CD4-positive, alpha-beta T cell (primary cell): Measurements from ENCODE around the gene NSD2. TPM values are rescaled to one million over a fixed set of nuclear protein-coding genes. Genes with fewer than 3 reads are reported as not detected.

Experiments used
- ATAC-seq: fragments of 200-7000 bp; cut with Tn5 transposase; one replicate; pipeline ENCODE4 v1.10.0; 2022; ENCODE audit warnings: mild to moderate bottlenecking; ENCODE audit not compliant: poor library complexity
- CTCF ChIA-PET: fragments of 350-600 bp; sonication (Branson Sonifier 250); formaldehyde crosslinking; loops from one replicate; lab custom pipeline; 2021; ENCODE audit warnings: antibody characterized with exemption, inconsistent platforms; lab: Charles Lee
- POLR2A ChIA-PET: fragments of 350-600 bp; sonication (Branson Sonifier 250); formaldehyde crosslinking; loops from one replicate; lab custom pipeline; 2021; ENCODE audit warnings: antibody characterized with exemption, inconsistent platforms; lab: Charles Lee
- DNase-seq, 14 experiments: peaks; one replicate each; pipeline ENCODE4 v3.0.0-alpha.2; 2013 to 2020; ENCODE audit warnings: mixed read lengths in 2 of 14
- H3K27ac ChIP-seq, 2 donors: one replicate each; pipeline versions ENCODE4 v1.5.1 to v1.7.0; 2013; ENCODE audit warnings: low read length in 2 of 2, low read depth in 1 of 2, mild to moderate bottlenecking in 1 of 2
- H3K27me3 ChIP-seq, 2 experiments: 1 replicate in 1 of 2; 2 replicates in 1 of 2; pipeline versions ENCODE4 v1.6.1 to v1.7.0; 2013; ENCODE audit warnings: low read length in 2 of 2, control low read depth in 1 of 2, mild to moderate bottlenecking in 1 of 2, moderate library complexity in 1 of 2; ENCODE audit not compliant: insufficient read depth in 2 of 2, control insufficient read depth in 1 of 2
- H3K36me3 ChIP-seq: one replicate; pipeline ENCODE4 v1.6.1; 2013; ENCODE audit warnings: low read length, control low read depth; ENCODE audit not compliant: insufficient read depth
- H3K4me1 ChIP-seq: one replicate; pipeline ENCODE4 v1.6.1; 2013; ENCODE audit warnings: low read length, control low read depth; ENCODE audit not compliant: insufficient read depth
- H3K4me3 ChIP-seq: one replicate; pipeline ENCODE4 v1.5.1; 2013; ENCODE audit warnings: mild to moderate bottlenecking, low read length, moderate library complexity
- H3K9me3 ChIP-seq, 2 experiments: 1 replicate in 1 of 2; 2 replicates in 1 of 2; pipeline versions ENCODE4 v1.6.1 to v1.7.0; 2013; ENCODE audit warnings: low read length in 2 of 2, mild to moderate bottlenecking in 2 of 2, control low read depth in 1 of 2, moderate library complexity in 1 of 2; ENCODE audit not compliant: control insufficient read depth in 1 of 2, insufficient read depth in 1 of 2
- H3K27ac Mint-ChIP-seq: one replicate; pipeline ENCODE4 v1.8.0; 2020; ENCODE audit warnings: mixed read lengths
- H3K27me3 Mint-ChIP-seq: one replicate; pipeline ENCODE4 v1.8.0; 2021; ENCODE audit warnings: mixed read lengths
- H3K36me3 Mint-ChIP-seq: one replicate; pipeline ENCODE4 v1.8.0; 2021; ENCODE audit warnings: low read depth, mixed read lengths
- H3K4me1 Mint-ChIP-seq: one replicate; pipeline ENCODE4 v1.8.0; 2021; ENCODE audit warnings: low read depth, mixed read lengths
- H3K4me3 Mint-ChIP-seq: one replicate; pipeline ENCODE4 v1.8.0; 2020; ENCODE audit warnings: mild to moderate bottlenecking, mixed read lengths
- H3K9me3 Mint-ChIP-seq: one replicate; pipeline ENCODE4 v1.8.0; 2020; ENCODE audit warnings: mixed read lengths
- intact Hi-C, 2 experiments: fragments of 100-400 bp; cut with DNase I in 1 of 2; cut with micrococcal nuclease in 1 of 2; formaldehyde crosslinking; loops; one replicate each; pipeline versions ENCODE4 v1.15.1 to v1.9.0; 2023 to 2025; cut with DNase I, micrococcal nuclease
- total RNA-seq, 174 experiments: library from RNA in 2 of 174; stranded (reverse) in 2 of 174; gene quantifications; one replicate each; pipeline ENCODE4 v1.2.3 and lab custom pipeline; 2021 to 2026
- TF ChIP-seq, protein P1 (sequence below): fragments of 200-600 bp; IDR thresholded peaks from one replicate; pipeline ENCODE4 v1.8.0; 2022; ENCODE audit warnings: antibody characterized with exemption, mild to moderate bottlenecking

The NSD2 gene
- total RNA-seq, 2 experiments from 2014 or later: 42.4 to 45.8 TPM

DNA sequence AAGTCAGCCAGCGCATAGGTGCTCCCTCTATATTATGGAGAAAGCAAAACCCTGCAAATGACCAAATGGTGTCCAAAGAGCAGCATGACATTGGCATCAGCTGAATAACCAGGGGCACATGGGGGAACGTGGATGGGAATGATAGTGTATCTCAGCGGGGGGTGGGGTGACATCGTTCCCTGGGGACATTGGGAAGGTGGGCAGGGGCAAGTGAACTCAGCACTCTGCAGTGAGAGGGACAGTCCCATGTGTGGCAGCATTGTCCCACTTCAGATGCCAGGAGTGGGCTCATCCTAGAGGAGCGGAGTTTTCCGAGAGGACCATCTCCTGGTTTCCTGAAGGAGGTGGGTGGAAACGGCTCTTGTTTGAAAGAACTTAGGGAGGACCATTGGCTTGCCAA is 72.7 kb downstream of the NSD2 start:
- intact Hi-C loops: no loop called here
- no peak for ATAC-seq
- POLR2A ChIA-PET: no interaction called here
- H3K4me1 Mint-ChIP-seq: no peaks in the 10 kb centered on the region
- H3K36me3 Mint-ChIP-seq: peaks cover 55% of the 10 kb centered on the region
- Histone ChIP-seq H3K36me3 (peaks cover 15% of the 10 kb centered on the region), H3K4me1 (no peaks in the 10 kb centered on the region), H3K27ac (no peak overlapping the region), H3K9me3 (no peaks in the 10 kb centered on the region), H3K27me3 (no peaks in the 10 kb centered on the region), H3K4me3 (no peak overlapping the region)
- no peaks in the 10 kb centered on the region for H3K27me3 Mint-ChIP-seq
- no peak for DNase-seq
- TF ChIP-seq, protein P1, sequence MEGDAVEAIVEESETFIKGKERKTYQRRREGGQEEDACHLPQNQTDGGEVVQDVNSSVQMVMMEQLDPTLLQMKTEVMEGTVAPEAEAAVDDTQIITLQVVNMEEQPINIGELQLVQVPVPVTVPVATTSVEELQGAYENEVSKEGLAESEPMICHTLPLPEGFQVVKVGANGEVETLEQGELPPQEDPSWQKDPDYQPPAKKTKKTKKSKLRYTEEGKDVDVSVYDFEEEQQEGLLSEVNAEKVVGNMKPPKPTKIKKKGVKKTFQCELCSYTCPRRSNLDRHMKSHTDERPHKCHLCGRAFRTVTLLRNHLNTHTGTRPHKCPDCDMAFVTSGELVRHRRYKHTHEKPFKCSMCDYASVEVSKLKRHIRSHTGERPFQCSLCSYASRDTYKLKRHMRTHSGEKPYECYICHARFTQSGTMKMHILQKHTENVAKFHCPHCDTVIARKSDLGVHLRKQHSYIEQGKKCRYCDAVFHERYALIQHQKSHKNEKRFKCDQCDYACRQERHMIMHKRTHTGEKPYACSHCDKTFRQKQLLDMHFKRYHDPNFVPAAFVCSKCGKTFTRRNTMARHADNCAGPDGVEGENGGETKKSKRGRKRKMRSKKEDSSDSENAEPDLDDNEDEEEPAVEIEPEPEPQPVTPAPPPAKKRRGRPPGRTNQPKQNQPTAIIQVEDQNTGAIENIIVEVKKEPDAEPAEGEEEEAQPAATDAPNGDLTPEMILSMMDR: no peak
- H3K9me3 Mint-ChIP-seq: no peaks in the 10 kb centered on the region
- CTCF ChIA-PET: no interaction called here
- H3K27ac Mint-ChIP-seq: no peak overlapping the region
- H3K4me3 Mint-ChIP-seq: no peak overlapping the region

DNA sequence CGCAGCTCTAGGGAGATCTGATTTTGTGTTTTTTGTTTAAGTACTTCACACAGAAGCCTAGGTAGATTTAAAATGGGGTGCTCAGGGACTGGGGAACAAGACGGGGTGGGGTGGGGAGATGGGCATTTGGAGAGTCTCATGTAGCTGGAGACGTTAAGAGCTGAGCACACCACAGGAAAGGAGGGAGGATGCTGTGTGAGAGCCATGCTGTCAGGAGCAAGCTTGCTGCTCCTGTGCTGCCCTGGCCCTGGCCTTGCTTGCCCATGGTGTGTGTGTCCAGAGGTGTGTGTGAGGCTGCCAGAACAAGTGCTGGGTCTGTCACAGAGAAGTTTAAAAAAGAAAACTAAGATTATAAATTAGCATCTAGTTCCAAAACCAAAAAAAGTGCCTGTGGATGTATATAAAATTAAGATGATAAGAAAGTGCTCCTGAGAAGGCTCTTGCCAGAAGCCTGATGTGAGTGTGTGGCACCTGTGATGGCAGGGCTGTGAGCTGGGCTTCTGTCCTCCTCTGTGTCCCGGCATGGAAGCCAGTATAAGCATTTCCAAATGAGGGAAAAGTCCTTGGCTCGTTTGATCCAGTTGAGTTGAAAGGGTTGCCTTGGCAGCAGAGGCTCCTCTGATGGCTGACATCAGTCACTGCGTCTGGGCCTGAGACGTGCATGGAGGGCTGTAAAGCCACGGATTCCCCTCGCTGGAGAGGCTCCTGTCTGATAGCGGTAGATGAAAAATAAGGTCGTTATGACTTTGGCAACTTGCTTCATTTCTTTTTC is 74.1 kb downstream of the NSD2 start:
- Mint-ChIP-seq H3K4me1 (no peaks in the 10 kb centered on the region), H3K27me3 (no peaks in the 10 kb centered on the region), H3K4me3 (no peak overlapping the region), H3K27ac (no peak overlapping the region), H3K36me3 (peaks cover 42% of the 10 kb centered on the region), H3K9me3 (no peaks in the 10 kb centered on the region)
- H3K27me3 ChIP-seq: no peaks in the 10 kb centered on the region
- no peaks in the 10 kb centered on the region for H3K4me1 ChIP-seq
- no peak for DNase-seq
- intact Hi-C loops: no loop called here
- ChIA-PET POLR2A (no interaction called here), CTCF (no interaction called here)
- no peaks in the 10 kb centered on the region for H3K9me3 ChIP-seq
- H3K36me3 ChIP-seq: peaks cover 10% of the 10 kb centered on the region
- H3K27ac ChIP-seq: no peak overlapping the region
- ATAC-seq: no peak
- TF ChIP-seq, protein P1: no peak
- H3K4me3 ChIP-seq: no peak overlapping the region

DNA sequence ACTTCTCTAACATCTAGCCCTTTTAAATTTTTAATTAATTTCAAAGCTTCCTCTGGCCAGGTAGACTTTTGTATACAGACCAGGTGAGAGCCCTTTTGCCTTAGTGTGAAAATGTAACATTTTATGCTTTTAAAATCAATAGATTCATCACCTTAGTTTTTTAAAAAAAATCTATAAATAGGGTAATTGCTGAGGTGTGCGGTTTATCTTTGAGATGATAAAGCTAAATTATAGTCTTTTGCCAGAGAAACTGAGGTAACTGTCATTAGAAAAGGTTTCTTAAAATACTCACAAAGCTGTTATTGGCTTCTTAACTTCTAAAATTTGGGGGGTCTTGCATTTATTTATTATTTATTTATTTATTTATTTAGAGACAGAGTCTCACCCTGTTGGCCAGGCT is 74.7 kb downstream of the NSD2 start:
- POLR2A ChIA-PET: no interaction called here
- H3K27ac Mint-ChIP-seq: no peak overlapping the region

More for the DNA sequence above, 74.7 kb downstream of the NSD2 start:
- Histone ChIP-seq H3K9me3 (no peaks in the 10 kb centered on the region), H3K4me3 (no peak overlapping the region), H3K27me3 (no peaks in the 10 kb centered on the region), H3K27ac (no peak overlapping the region), H3K36me3 (peaks cover 11% of the 10 kb centered on the region), H3K4me1 (no peaks in the 10 kb centered on the region)
- Mint-ChIP-seq H3K9me3 (no peaks in the 10 kb centered on the region), H3K4me1 (no peaks in the 10 kb centered on the region), H3K4me3 (no peak overlapping the region), H3K36me3 (peaks cover 41% of the 10 kb centered on the region), H3K27me3 (no peaks in the 10 kb centered on the region)
- intact Hi-C loops: no loop called here
- TF ChIP-seq, protein P1: no peak
- CTCF ChIA-PET: no interaction called here
- ATAC-seq: no peak
- DNase-seq: no peak
